T-helper 22 cell (primary cell): ENCODE data around the gene SIRT2.
"Not testable (repeated sequence)": the region's sequence is repeated elsewhere in the genome, so short reads cannot be mapped to it uniquely, and the experiment has no call there.

Source experiments
- DNase-seq: peaks from one replicate; pipeline ENCODE4 v3.0.0-alpha.2; 2020; ENCODE audit warnings: low read depth

SIRT2 gene

DNA sequence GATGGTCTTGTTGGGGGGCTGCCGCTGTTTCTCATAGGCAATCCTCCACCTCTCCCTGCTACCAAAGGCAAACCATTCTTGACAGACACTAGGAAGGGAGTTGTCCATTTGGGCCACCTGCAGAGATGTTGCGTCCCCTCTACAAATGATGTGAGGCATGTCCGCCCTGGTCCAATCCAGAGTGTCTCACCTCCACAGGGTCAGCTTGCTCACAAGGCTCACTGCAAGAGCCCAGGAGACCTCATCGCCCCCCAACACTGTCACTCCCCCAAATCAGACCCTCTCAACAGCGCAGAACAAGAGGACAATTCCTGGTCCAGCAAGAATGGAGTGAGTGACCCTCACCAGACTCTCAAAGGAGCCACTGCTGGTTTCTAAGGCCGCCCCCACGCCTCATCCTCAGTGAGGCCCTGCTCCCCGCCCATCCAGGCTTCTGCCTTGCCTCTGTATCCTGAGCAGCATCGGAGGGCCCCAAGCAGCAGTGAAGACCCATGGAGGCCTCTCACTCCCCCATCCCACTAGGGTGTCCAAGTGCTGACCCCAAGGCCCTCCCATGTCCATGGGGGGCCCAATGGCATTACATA lies 56.2 kb downstream of the SIRT2 start:
- no peak for DNase-seq

DNA sequence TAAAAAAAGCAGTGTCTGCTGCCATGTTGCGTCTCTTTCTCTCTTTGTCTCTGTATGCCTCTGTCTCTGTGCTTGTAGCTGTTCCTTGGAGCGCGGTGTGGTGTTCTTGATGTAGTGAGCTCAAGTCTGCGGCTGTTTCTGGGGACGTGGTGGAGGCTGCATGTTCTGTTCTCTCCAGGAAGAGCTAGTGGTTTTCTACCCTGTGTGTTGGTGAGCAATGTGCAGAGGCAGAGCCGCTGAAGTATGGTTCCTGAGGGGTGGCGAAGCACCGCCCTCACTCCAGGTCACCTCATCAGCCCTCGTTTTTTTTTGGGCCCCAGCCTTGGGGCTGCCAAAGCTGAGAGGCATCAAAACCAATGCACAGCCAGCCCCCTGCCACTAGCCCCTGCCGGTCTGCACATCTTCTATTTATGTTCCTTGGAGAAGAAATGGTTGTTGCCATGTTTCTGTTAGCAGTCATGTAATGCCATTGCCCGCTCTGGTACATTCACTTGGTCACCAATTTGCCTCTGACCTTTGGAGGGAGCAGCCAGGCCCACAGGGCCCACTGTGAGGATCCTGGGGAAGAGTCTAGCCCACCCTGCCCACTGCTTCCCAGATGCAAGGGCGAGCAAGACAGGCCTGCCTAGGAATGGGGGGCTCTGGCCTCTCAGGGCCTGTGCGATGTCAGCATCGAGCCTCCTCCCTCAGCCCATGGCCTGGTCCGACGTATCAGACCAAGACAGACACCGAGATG lies 56.8 kb downstream of the SIRT2 start:
- peak; percentile 59 for DNase-seq

DNA sequence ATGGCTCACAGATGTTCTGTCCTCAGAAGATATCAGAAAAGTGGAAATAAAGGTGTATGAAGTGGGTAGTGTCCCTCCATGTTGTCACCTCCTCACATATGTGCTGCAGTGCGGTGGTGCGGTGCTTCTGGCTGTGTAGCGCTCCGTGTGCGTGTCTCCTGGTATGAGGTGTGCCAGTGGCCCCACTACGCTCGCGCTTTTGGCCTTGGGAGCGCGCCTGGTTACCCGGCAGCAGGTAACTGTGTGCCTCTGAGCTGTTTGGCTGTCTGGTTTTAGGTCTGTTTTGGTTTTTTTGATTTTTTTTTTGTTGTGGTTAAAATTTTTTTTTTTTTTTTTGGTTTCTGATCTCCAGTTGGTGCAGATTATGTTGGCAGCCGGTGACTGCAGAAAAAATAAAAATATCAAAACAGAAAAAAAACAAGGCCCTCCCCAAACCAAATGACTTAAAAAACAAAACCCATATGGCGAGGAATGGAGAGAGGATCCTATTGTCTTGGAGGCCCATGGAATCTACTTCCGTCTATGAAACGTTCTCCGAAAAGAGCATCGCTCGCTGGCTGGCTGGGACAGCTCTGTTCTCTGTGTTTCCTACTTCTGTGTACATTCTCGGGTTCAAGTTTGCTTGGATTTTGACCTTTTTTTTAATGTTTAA lies 57.5 kb downstream of the SIRT2 start:
- DNase-seq: peak; percentile 68

DNA sequence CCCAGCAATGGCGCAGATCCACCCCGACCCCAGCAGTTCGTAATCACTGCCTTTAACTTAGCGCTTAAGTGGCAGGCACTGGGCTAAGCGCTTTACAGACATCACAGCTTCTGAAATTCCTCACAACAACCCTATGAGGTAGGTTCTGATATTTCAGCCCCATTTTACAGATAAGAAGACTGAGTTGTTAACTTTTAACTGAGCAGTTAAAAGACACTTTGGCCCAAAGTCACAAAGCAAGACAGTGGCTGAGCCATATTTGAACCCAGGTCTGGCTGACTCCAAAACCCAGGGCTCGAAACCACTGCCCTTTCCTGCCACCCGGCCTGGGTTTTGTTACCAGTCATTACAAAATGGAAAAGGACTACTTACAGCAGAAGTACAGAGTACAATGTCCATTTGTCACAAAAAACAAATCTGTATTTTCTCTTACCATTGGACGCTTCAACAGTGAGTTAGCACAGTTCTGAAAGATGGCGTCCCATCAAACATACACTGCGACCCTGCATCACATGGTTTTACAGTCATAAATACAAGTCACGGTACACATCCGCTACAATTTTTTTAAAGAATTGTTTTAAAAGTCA lies 58.1 kb downstream of the SIRT2 start:
- no peak for DNase-seq

DNA sequence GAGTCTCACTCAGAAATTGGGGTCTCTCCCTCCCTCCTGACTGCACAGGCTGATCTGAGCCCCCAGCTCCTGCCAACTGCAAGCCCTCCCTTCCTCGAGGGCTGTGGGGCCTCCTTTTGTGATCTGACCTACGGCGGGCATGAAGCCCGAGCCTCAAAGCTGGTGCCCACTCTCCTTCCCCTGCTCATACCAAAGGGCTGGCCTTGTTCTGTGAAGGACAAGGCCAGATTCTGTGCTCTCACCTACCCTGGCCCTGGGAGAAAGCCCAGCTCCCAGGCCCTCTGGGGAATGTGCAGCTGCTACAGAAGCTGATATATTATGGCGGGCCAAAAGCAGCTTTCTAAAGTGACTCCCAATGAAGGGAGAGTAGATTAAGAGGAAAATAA lies 58.8 kb downstream of the SIRT2 start:
- no peak for DNase-seq

DNA sequence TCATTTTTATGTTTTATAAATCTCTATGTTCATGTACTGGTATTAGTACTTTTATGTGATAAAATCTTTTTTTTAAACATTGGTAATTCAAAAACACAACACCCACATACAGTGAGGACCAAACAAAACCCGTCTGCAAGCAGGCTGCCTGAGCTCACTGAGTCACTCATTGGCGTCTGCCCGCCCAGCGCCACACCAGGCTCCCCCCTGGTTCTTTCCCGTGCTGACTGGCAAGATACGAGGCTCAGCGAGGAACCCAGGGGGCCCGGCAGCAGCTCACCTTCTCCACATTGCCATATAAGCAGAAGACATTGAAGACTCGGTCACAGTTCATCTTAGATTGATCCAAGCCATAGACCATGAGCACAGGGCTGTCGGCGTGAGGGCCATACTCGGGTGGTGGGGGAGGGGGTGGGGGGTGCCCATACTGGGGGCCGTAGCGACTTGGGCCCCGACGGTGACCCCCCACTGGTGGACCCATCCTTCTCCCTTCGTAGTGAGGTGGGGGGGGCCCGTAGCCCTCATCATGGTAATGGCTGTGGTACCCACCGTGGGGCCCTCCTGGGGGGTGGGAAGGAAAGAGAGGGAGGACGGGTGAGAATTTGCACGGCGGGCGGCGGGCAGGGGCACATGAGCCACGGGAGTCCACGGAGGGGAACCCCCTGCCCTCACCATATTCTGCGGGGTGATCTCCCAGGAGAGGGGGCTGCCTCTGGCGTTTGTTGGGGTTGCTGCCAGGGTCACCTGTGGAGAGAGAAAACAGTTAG lies 59.4 kb downstream of the SIRT2 start:
- no peak for DNase-seq

DNA sequence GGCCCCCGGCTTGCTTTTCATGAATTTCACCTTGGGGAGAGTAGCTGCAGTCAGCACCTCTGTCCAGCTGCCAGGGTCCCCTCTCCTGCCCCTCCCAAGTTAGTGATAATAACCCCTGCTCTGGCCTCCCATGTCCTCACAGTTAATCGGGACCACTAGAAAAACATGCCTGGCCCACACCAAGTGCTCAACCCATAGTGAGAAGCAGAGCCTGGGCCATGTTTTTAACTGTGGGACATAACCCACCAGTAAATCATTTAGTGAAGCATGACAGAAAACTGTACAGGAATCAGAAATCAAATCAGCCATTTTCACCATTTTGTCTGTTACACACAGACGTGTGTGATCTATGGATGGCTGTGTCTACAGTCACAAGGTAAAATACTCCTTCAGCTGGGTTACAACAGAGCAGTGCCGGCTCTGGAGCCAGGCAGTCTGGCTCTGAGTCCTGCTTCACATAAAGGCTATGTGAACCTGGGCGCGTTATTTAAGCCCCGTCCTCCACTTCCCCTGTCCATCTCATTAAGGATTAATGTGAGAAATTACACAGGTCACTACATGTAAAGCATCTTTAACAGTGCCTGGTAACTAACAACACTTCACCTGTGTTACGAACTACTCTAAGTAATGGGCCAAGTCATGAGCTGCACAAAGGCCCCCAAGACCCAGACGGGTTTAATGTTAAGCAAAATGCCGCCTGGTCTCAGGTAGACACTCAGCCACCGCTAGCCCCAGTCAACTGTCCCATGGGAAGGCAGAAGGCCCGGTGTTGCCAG lies 60.2 kb downstream of the SIRT2 start:
- DNase-seq: no peak

DNA sequence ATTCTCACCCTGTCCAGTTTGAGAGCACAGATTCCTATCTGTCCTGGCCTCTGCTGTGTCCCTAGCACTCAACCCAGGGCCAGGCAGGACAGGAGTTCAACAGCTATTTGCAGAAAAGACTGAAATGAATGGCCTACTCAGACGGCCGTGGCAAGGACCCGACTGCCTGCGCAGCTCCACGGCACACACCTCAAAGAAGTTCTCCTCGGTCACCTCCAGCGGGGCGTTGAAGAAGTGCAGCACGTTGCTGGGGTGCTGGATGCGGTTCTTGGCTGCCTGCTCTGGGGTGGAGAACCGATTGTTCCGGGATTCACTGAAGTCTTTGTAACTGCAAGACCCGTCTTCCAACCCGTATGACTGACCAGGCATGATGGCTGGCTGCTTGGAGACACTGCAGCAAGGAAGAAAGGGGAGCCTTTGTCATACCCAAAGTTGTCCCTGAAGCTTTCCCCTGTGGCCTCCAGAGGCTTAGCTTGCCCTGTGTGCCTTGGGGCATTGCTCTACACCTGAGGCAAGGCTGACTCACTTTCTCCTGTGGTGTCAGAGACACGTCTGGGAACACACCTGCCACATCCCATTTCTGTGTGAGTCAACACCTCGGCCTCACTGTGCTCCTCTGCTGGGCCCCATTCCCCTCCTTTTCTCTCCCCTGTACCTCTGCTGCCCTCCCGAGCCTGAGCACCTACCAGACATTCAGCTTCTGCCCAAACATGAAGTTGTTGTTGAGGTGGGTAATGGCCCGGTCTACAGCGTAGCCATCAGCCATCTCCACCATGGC lies 61.0 kb downstream of the SIRT2 start:
- no peak for DNase-seq

DNA sequence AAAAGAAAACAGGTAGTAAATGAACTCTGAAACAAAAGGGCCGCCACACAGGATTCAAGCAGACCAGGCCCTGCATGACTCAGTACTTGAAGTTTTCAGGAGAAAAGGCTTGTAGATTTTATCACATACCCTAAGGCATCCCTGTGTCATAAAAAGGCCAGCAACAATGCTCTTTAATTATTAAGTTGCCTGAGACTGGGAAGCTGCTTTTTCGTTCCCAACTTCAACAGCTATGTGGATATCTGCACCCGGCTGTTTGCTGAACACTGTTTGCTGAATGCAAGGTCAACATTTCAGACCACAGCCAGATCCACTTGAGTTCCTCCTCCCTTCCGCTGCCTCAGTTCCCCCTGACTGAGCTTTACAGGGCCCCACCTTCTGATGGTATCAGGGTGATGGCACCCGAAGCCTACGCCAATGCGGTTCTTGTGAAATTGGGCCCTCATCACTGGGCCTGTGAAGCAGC lies 61.7 kb downstream of the SIRT2 start:
- no peak for DNase-seq

DNA sequence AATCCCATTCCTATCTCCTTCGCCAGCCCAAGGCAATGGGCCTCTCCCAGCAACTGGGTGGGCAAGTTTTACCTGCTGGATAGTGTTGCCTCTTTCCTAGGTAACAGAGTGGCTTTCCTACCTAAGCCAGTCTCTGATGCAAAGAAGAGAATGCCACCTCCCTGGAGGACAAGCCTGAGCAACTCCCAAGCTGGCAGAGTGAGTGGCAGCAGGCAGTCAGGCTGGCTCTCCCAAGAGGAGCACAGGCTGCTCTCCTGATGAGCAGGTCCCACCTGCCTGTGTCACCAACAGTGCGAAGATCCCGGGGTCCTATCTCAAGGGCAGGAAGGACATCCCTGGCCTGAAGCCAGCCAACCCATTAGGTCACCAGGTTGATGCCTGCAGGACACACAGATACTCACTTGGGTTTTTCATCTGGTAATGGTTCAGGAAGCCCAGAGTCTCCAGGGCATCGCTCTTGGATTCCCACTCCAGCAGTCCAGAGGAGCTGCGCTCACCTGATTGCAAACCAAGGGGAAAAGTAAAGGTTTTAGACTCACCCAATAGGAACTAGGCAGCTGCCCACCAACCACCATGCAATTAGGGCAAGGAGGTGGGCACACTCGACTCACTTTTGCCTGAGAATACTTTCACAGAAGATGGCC lies 62.3 kb downstream of the SIRT2 start:
- DNase-seq: no peak

DNA sequence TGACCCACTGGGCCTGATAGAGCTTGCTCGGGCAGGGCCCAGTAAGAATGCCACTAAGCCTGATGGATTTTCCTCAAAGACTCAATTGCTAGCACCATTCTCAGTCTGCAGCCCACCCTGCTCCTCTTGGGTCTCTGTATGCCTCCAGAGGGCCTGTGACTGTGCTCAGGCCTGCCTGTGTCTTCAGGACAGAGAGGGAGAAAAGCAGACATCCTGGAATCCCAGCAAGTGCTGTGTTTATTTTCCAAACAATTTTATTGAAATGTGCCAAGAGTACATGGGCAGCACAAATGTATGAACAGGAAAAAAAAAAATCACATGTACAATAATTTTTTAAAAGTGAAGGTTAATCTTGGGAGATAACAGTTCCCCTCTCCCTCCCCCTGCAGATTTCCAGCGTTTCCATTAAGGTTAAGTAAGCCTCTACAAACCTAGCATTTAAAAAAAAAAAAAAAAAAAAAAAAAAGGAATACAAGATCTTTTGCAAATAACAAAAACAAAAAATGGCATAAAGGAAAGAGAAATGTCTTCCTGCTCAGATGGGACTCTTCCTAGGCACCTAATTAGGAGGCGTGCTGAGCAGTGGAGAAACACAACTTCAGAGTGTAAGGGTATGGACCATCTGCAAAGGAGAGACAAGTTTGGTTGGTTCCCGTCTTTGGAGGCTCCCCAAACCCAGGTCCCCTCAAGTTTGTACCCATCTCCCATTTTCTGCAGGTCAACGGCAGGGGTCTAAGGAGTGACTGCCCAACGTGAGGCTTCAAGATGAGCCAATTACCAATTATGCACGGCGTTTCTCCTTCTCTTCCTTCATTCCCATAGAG lies 63.0 kb downstream of the SIRT2 start:
- no peak for DNase-seq

DNA sequence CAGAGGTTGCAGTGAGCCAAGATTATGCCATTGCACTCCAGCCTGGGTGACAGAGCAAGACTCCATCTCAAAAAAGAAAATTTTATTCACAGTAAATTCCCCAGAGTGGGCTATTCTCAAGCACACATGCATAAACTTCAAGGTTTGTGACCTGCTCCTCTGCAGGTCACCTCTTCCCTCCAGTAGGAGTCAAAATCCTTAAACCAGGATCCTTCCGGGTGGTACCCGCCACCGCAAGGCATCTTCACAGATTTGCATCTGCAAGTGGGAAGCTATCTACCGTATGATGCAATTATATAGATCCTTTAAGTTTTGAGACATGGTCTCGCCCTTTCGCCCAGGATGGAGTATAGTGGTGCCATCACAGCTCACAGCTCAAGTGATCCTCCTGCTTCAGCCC lies 64.8 kb downstream of the SIRT2 start:
- DNase-seq: no peak

DNA sequence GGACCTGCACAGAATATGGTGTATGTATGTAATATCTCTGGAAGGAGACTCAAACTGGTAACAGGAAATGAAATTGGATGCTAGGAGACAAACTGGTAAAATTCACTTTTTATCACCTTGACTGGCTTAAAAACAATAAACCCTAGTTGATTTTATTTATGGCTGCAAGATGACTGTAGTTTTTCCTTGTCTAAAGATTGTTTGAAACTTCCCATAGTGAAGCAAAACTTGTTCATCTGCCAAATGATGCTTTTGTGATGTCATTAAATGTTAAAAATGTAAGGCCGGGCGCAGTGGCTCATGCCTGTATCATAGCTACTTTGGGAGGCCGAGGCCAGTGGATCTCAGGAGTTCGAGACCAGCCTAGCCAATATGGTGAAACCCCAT lies 65.3 kb downstream of the SIRT2 start:
- no peak for DNase-seq

DNA sequence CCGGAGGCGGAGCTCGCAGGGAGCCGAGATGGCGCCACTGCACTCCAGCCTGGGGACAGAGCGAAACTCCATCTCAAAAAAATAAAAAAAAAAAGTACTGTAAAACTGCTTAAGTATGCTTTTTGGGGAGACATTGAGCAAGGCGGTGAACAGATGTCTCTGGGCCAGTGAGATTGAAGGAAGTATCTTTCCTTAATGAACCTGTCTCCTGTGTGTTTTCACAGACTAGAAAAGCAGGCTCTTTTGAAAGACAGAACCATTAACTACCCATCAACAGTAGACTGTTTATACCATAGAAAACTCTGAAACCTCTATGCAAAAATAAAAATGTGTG lies 66.4 kb downstream of the SIRT2 start:
- no peak for DNase-seq

DNA sequence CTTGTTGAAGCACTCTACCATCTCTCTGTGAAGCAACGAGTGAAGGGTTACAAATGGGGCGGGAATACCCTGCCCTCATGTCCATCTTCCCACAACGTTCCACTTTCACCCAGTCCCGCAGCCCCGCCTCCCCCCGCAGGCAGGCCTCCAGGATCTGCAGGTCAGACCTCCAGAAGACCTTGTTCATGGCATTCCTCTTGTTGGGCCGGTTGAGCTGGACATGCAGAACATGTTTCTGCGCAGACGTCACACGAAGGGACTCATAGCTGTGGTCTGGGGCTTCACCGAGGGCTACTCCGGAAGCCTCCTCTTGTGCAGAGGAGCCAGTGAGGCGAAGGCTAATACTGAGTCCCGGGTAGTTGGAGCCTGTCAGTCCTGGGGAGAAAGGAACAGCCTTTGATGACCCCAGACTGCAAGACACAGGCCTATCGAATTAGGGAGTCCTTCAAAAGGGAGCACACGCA lies 68.2 kb downstream of the SIRT2 start:
- no peak for DNase-seq

DNA sequence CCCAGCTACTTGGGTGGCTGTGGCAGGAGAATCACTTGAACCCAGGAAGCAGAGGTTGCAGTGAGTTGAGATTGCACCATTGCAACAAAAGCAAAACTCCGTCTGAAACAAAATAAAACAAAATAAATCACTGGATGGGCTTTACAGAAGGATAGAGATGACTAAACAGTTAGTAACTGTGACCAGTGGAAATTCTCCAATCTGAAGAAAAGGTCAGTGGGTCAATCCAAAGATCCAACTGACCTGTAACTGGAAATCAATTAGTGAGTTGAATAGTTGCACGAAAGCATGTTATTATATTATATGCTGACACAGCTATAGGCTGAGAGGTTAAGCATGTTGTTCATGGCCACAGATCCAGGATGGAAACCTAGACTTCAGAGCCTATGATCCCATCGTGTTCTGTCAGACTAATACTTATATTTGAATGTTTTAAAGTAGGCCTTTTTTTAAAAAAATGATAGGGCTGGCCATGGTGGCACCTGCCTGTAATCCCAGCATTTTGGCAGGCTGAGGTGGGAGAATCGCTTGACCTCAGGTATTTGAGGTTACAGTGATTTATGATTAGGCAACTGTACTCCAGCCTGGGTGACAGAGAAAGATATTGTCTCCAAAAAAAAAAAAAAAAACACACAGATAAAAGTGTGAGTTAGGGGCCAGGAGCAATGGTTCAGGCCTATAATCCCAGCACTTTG lies 69.2 kb downstream of the SIRT2 start:
- no peak for DNase-seq

DNA sequence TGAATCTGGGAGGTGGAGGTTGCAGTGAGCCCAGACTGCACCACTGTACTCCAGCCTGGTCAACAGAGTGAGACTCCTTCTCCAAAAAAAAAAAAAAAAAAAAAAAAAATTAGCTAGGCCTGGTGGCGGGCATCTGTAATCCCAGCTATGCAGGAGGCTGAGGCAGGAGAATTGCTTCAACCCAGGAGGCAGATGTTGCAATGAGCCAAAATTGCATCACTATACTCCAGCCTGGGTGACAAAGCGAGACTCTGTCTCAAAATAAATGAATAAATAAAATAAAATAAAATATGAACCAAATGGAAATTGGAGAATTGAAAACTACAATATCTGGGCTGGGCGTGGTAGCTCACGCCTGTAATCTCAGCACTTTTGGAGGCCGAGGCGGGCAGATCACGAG lies 70.2 kb downstream of the SIRT2 start:
- not testable (repeated sequence) for DNase-seq
